Activated T-cell treated with anti-CD3 and anti-CD28 coated beads, Interleukin-2, amount 50 U/mL, for 48 hours (primary cell): Measurements from ENCODE around the gene BICDL2.
A peak's percentile ranks its signal among the peaks of the same experiment; 100 is the strongest.

Source experiments
- DNase-seq, 2 experiments: peaks; one replicate each; pipeline ENCODE4 v3.0.0-alpha.2; 2020

BICDL2 gene

GRCh38 chr16:3023669-3024478 is 12.9 kb downstream of the BICDL2 start, which contains the start of the genes HCFC1R1 and THOC6:
HCFC1R1 (minus strand) TSS chr16:3023942; CDS start chr16:3023941, 1 bp downstream.
THOC6 (plus strand) TSS chr16:3024035; CDS start chr16:3024327, 292 bp downstream.
- peak; percentile 97 for DNase-seq

GRCh38 chr16:3023415-3023668 is 13.4 kb downstream of the BICDL2 start:
- DNase-seq, result peak in 1 of 2 experiments; percentile 63

- peak; percentile 49 to 64 for DNase-seq
Measured at GRCh38 chr16:3022684-3023414, 13.9 kb downstream of the BICDL2 start.

GRCh38 chr16:3022208-3022683 is 14.5 kb downstream of the BICDL2 start:
- DNase-seq, result peak; percentile 94

- DNase-seq, result peak; percentile 92 to 93
Measured at GRCh38 chr16:3021449-3022207, 15.1 kb downstream of the BICDL2 start.

GRCh38 chr16:3020604-3021448 is 15.9 kb downstream of the BICDL2 start:
- DNase-seq, result peak; percentile 60 to 71

GRCh38 chr16:3020247-3020603 is 16.5 kb downstream of the BICDL2 start, which contains the start of gene TNFRSF12A:
TNFRSF12A (plus strand) TSS chr16:3020368; CDS start chr16:3020398, 30 bp downstream.
- peak; percentile 80 to 86 for DNase-seq

- no peak for DNase-seq
Measured at GRCh38 chr16:3019594-3020246, 17.0 kb downstream of the BICDL2 start.

GRCh38 chr16:3017794-3018506 is 18.8 kb downstream of the BICDL2 start, which contains the start of gene CLDN6:
CLDN6 (minus strand) TSS chr16:3018183; CDS start chr16:3016021, 2,162 bp downstream.
- peak; percentile 61 to 66 for DNase-seq

GRCh38 chr16:3017344-3017743 is 19.4 kb downstream of the BICDL2 start:
- DNase-seq, result no peak

GRCh38 chr16:3015865-3016521 is 20.8 kb downstream of the BICDL2 start:
- DNase-seq, result no peak

GRCh38 chr16:3014971-3015370 is 21.8 kb downstream of the BICDL2 start:
- no peak for DNase-seq

- no peak for DNase-seq
Measured at GRCh38 chr16:3013998-3014690, 22.6 kb downstream of the BICDL2 start.

GRCh38 chr16:3013491-3013951 is 23.2 kb downstream of the BICDL2 start:
- DNase-seq, result no peak

GRCh38 chr16:3012828-3013420 is 23.8 kb downstream of the BICDL2 start, which contains the start of gene CLDN9:
CLDN9 (plus strand) TSS chr16:3012923; CDS start chr16:3013363, 440 bp downstream.
- DNase-seq, result no peak

- no peak for DNase-seq
Measured at GRCh38 chr16:3012246-3012645, 24.5 kb downstream of the BICDL2 start.

- no peak for DNase-seq
Measured at GRCh38 chr16:3010510-3010909, 26.2 kb downstream of the BICDL2 start.

- no peak for DNase-seq
Measured at GRCh38 chr16:3009568-3010390, 27.0 kb downstream of the BICDL2 start.
